GM12801 (cell line): ENCODE data around the gene SLC19A1.

Experiments used
- TF ChIP-seq, protein P1 (sequence below): IDR thresholded peaks from one replicate; pipeline ENCODE4 v1.5.1; 2011; ENCODE audit warnings: control low read depth; ENCODE audit not compliant: insufficient read length; ENCODE audit errors: extremely low read depth

SLC19A1 gene

DNA sequence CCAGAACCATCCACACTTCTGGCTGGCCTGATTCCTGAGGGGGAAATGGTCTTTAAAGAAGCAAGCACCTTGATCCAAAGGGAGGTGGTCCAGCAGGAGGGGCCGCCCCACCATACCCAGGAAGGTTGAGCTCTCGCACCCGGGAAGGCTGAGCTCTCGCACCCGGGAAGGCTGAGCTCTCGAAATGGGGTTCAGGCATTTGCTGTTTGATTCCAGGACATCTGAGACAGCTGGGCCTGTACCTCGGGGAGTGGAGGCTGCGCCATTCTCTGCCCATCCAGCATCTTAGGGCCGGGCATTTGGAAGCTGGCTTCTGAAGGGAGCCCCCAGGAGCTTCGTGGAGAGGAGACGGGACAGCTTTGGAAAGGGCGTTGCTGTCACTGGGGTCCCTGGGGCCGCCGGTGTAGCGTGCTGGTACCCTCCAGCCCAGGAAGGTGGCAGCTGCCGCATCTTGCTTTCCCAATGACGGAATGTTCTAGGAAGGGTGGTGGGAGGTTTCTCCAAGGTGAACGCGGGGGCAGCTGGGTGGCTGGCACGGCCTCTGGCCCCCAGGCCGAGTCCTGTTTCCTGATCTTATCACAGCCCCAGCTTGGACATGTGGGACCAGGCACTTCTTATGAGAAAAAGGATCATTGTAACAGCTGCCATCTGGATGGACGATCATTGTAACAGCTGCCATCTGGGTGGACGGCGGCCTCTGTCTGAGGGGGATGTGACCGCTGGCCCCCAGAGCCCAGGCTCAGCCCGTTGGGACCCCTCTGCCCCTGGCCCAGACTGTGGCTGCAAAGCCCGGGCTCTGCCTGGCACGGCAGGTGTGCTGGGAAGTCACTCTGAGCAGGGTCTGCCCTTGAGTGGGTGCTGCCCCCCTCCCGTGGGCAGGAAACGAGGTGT, 75.7 kb downstream of the SLC19A1 start:
- TF ChIP-seq, protein P1, sequence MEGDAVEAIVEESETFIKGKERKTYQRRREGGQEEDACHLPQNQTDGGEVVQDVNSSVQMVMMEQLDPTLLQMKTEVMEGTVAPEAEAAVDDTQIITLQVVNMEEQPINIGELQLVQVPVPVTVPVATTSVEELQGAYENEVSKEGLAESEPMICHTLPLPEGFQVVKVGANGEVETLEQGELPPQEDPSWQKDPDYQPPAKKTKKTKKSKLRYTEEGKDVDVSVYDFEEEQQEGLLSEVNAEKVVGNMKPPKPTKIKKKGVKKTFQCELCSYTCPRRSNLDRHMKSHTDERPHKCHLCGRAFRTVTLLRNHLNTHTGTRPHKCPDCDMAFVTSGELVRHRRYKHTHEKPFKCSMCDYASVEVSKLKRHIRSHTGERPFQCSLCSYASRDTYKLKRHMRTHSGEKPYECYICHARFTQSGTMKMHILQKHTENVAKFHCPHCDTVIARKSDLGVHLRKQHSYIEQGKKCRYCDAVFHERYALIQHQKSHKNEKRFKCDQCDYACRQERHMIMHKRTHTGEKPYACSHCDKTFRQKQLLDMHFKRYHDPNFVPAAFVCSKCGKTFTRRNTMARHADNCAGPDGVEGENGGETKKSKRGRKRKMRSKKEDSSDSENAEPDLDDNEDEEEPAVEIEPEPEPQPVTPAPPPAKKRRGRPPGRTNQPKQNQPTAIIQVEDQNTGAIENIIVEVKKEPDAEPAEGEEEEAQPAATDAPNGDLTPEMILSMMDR, result no peak

DNA sequence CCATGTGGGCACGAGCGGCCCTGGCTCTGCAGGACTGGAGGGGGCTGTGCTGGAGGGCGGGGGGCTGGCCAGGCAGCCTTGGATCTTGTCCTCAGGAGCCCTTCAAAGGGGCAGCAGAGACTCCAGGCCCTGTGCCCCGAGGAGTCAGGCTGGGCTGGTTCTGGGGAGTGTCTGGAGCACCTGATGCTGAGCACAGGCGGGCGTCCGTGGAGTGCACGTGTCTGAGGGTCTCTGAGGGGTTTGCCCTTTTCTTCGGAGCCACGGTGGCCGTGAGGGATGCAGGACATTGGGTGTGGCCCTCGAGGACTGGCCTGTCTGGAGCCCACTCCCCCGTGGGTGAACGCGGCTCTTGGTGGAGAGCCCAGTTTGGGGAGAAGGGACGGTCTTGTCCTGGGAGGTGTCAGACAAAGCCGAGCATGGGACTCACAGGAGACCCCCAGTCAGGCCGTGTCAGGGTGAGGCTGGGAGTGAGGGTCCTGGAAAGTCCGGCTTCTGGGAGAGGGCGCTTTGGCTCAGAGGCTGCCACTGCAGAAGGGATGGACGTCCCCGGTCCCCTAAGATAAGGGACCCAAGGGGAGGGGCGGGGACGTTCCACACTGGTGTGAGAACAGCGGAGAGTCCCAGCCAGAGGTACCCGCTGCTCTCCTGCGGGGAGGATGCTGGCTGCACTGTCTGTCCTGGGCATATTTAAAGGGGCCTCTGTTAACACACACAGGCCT, 76.5 kb downstream of the SLC19A1 start:
- TF ChIP-seq, protein P1, result no peak

DNA sequence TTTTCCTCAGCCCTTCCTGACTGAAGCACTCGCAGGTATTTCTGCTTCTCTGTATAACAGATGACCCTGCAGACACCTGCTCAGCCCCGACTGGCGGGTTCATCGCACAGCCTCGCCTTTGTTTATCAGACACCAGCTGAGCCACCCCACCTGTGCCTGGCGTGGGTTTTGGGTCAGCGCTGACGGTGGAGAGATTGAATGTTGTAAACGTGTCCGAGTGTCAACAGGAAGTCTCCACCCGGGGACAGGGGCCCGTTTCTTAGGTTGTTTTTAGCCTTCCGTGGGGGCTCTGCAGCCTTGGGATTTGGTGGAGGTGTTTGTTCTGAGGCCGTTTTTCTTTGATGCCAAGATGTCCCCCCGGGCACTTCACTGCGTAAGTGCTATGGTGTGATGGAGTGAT, 77.1 kb downstream of the SLC19A1 start:
- TF ChIP-seq, protein P1, result no peak

DNA sequence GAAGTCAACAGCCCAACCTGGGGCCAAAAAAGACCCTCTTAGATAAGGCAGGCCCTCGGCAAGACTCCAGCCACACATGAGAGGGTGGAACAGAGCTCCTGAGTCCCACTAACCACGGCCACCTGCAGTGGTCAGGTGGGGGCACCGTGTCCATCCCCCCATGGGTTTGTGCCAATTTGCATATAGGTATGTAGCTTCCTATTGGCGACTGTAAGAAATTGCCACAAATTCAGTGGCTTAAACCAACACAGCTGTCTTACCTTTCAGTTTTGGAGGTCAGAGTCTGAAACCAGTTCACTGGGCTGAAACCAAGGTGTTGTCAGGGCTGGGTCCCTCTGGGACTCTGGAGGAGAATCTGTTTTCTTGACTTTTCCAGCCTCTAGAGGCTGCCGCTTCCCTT, 77.9 kb downstream of the SLC19A1 start:
- TF ChIP-seq, protein P1, result no peak

DNA sequence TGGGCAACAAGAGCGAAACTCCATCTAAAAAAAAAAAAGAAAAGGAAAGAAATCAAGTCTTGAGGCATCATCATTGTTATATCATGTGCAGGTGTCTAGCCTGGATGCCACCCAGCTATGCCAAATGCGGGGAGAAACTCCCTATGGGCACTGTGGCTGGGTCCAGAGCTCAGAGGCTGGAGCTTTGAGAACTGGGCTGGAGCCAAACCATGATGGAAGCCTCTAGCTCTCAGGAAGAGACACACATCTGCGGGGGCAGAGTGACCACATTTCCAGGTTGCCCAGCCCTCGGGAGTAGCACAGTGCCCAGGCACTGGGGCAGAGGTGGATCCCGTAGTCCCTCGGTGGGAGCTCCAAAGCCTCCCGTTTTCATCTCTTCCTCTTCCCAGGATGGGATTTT, 78.4 kb downstream of the SLC19A1 start:
- TF ChIP-seq, protein P1, result no peak

DNA sequence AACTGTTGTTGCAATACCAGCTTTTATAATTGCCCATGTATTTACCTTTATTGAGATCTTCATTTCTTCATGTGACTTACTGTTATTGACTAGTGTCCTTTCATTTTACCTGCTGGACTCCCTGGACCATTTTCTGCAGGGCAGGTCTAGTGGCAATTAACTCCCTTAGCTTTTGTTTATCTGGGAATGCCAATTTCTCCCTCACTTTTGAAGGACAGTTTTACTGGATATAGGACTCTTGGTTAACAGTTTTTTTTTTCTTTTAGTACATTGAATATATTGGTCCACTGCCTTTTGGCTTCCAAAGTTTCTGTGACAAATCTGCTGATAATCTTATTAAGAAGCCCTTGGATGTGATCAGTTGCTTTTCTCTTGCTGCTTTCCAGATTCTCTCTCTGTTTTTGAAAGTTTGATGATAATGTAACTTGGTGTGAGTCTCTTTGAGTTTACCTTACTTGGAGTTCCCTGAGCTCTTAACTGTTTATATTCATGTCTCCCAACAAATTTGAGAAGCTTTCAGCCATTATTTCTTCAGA, 80.4 kb downstream of the SLC19A1 start:
- TF ChIP-seq, protein P1, result no peak

DNA sequence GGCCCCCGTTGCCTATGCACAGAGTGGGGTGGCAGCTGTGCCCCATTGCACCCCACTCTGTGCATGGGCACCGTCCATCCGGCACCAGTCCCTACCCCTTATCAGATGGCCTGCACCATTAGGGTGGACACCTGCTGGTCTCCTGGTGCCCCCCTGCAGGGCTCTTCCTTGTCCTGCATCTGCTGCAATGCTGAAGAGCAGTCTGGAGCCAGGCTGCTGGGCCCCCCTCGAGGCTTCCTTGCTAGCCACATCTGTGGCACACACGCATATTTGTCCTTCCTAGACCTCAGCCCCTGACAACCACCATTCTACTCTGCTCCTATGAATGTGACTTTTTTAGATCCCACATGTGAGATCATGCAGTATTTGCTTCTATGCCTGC, 80.9 kb downstream of the SLC19A1 start:
- TF ChIP-seq, protein P1, result no peak
